Stimulated activated CD4-positive, alpha-beta T cell treated with anti-CD3 and anti-CD28 coated beads, TNF-alpha, amount 100 ng/mL, for 48 hours (primary cell): Measurements from ENCODE around the gene NUP85.
"Not testable (repeated sequence)": the region's sequence is repeated elsewhere in the genome, so short reads cannot be mapped to it uniquely, and the experiment has no call there.

Experiments
- DNase-seq, 3 donors: peaks; one replicate each; pipeline ENCODE4 v3.0.0-alpha.2; 2020; ENCODE audit warnings: low read depth in 3 of 3

NUP85 gene

GRCh38 chr17:75205037-75205792 lies at the start of gene NUP85:
TSS of gene NUP85 (plus strand) at chr17:75205679. CDS start at chr17:75205762, 83 bp downstream.
- DNase-seq: peak; percentile 88 to 92 (median 92)

- not testable (repeated sequence) for DNase-seq
Observed at GRCh38 chr17:75158480-75158879, 47.0 kb upstream of the NUP85 start.

- no peak for DNase-seq
Observed at GRCh38 chr17:75159196-75160031, 46.1 kb upstream of the NUP85 start.

- no peak for DNase-seq
Observed at GRCh38 chr17:75160211-75160610, 45.3 kb upstream of the NUP85 start.

GRCh38 chr17:75163074-75163473 lies 42.4 kb upstream of the NUP85 start:
- no peak for DNase-seq

GRCh38 chr17:75164606-75165005 lies 40.9 kb upstream of the NUP85 start:
- not testable (repeated sequence) for DNase-seq

- no peak for DNase-seq
Observed at GRCh38 chr17:75168998-75169397, 36.5 kb upstream of the NUP85 start.

GRCh38 chr17:75173526-75173925 lies 32.0 kb upstream of the NUP85 start:
- no peak for DNase-seq

GRCh38 chr17:75174996-75175395 lies 30.5 kb upstream of the NUP85 start:
- no peak for DNase-seq

GRCh38 chr17:75176625-75177024 lies 28.9 kb upstream of the NUP85 start:
- DNase-seq: no peak

- no peak for DNase-seq
Observed at GRCh38 chr17:75178453-75178852, 27.0 kb upstream of the NUP85 start.

- no peak for DNase-seq
Observed at GRCh38 chr17:75181110-75181509, 24.4 kb upstream of the NUP85 start.

- DNase-seq: peak in 2 of 3 donors; percentile 16 to 31
Observed at GRCh38 chr17:75181608-75182318, 23.7 kb upstream of the NUP85 start.

GRCh38 chr17:75182319-75182568 lies 23.2 kb upstream of the NUP85 start:
- DNase-seq: no peak

GRCh38 chr17:75182569-75183436 lies 22.7 kb upstream of the NUP85 start, which contains the start of gene SUMO2:
TSS of gene SUMO2 (minus strand) at chr17:75182959. CDS start at chr17:75182834, 125 bp downstream.
- DNase-seq: peak; percentile 91 to 95 (median 93)

- no peak for DNase-seq
Observed at GRCh38 chr17:75183999-75184884, 21.2 kb upstream of the NUP85 start.

- DNase-seq: no peak
Observed at GRCh38 chr17:75188614-75189013, 16.9 kb upstream of the NUP85 start.

- DNase-seq: no peak
Observed at GRCh38 chr17:75191584-75191983, 13.9 kb upstream of the NUP85 start.

- DNase-seq: no peak
Observed at GRCh38 chr17:75194879-75195278, 10.6 kb upstream of the NUP85 start.

- no peak for DNase-seq
Observed at GRCh38 chr17:75199886-75200618, 5.4 kb upstream of the NUP85 start.
